GM18502 (cell line): ENCODE measurements around the gene GLUL.

Source experiments
- ATAC-seq: cut with Tn5 transposase; IDR thresholded peaks from one replicate; pipeline ENCODE4 v1.9.1; 2021; ENCODE audit warnings: mild to moderate bottlenecking; ENCODE audit not compliant: unreplicated experiment, poor library complexity

The GLUL gene

GRCh38 chr1:182332261-182333060 is 59.1 kb downstream of the GLUL start:
- ATAC-seq = no peak
